Stomach smooth muscle (tissue), 2 donors: ENCODE measurements around the gene CASKIN1.

Experiments used
- H3K27ac ChIP-seq: one replicate; pipeline ENCODE4 v1.7.0; 2013; ENCODE audit warnings: mild to moderate bottlenecking, low read length, inconsistent platforms
- H3K27me3 ChIP-seq, 2 donors: one replicate each; pipeline ENCODE4 v1.7.0; 2013; ENCODE audit warnings: low read length in 2 of 2; ENCODE audit not compliant: insufficient read depth in 2 of 2, control insufficient read depth in 1 of 2
- H3K36me3 ChIP-seq, 2 donors: one replicate each; pipeline ENCODE4 v1.7.0; 2013; ENCODE audit warnings: low read length in 2 of 2; ENCODE audit not compliant: control insufficient read depth in 2 of 2, insufficient read depth in 2 of 2
- H3K4me1 ChIP-seq: one replicate; pipeline ENCODE4 v1.7.0; 2013; ENCODE audit warnings: low read length; ENCODE audit not compliant: control insufficient read depth, insufficient read depth
- H3K4me3 ChIP-seq, 2 donors: one replicate each; pipeline ENCODE4 v1.7.0; 2013; ENCODE audit warnings: low read length in 2 of 2
- H3K9ac ChIP-seq, 2 donors: one replicate each; pipeline ENCODE4 v1.7.0; 2013; ENCODE audit warnings: low read length in 2 of 2, mild to moderate bottlenecking in 1 of 2
- H3K9me3 ChIP-seq, 2 donors: one replicate each; pipeline ENCODE4 v1.7.0; 2013; ENCODE audit warnings: low read length in 2 of 2; ENCODE audit not compliant: control insufficient read depth in 2 of 2
- donor health status: healthy.
- donor health status: Pancreatic carcinoma.

The CASKIN1 gene

DNA sequence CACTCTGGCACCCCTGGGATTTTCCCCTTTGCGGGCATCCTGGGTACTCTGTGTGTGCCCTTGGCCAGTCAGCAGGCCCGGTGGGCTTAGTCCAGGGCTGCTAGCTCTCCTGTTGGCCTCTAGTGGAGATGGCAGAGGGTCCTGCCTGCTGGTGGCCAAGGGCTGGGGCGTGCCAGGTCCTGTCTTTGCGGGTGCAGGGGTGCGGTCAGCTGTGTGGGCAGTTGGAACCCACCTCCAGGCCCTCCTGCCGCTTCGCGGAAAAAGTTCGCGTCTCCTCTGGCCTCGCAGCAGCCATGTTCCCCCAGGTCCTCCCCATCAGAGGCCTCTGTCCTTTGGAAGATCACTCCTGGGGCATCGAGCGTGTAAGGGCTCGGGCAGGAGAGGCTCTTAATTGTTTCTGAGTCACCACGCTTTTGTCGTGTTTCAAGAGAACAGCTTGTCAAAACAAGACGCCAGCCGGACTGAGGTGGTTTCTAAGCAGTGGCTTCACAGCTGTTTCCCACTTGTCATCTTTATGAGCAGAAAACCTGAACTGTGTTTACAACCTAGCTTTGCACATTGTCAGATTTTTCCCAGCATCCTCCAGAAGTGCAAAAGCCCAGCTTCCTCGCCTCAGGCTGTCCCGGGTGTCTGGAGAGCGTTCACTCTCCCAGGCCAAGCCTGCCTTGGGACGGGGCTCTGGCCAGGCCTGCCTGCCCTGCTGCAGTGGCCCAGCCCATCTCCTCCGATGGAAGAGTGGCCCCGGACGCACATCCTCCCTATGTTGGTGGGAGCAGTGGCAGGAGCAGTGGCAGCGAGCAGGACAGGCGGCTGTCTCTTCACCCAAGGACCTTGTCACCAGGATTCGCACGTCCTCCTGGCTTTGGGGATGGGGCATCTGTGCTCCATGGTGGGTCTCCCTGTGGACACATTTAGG lies 34.9 kb upstream of the CASKIN1 start:
- Histone ChIP-seq H3K36me3 (peaks cover 57 to 58% of the 10 kb centered on the region in 2 donors), H3K27me3 (peaks cover 15% of the 10 kb centered on the region in 2 donors), H3K4me1 (peaks cover 6% of the 10 kb centered on the region), H3K4me3 (no peak overlapping the region), H3K9ac (no peak overlapping the region), H3K27ac (no peak overlapping the region), H3K9me3 (no peaks in the 10 kb centered on the region)

- Histone ChIP-seq H3K27ac (no peak overlapping the region), H3K9ac (no peak overlapping the region), H3K27me3 (peaks cover 6 to 10% of the 10 kb centered on the region in 2 donors), H3K9me3 (no peaks in the 10 kb centered on the region), H3K36me3 (peaks cover 54 to 55% of the 10 kb centered on the region in 2 donors), H3K4me1 (peaks cover 7% of the 10 kb centered on the region), H3K4me3 (no peak overlapping the region)
These were observed 34.0 kb upstream of the CASKIN1 start for GRCh38 chr16:2230376-2230775.

- peaks cover 48 to 49% of the 10 kb centered on the region in 2 donors for H3K36me3 ChIP-seq
- H3K27me3 ChIP-seq, result peaks cover 0 to 8% of the 10 kb centered on the region in 2 donors
- H3K9ac ChIP-seq, result no peak overlapping the region
- peaks cover 14% of the 10 kb centered on the region for H3K4me1 ChIP-seq
- no peaks in the 10 kb centered on the region for H3K9me3 ChIP-seq
- H3K4me3 ChIP-seq, result no peak overlapping the region
- no peak overlapping the region for H3K27ac ChIP-seq
These were observed 33.3 kb upstream of the CASKIN1 start for GRCh38 chr16:2229632-2230250.

DNA sequence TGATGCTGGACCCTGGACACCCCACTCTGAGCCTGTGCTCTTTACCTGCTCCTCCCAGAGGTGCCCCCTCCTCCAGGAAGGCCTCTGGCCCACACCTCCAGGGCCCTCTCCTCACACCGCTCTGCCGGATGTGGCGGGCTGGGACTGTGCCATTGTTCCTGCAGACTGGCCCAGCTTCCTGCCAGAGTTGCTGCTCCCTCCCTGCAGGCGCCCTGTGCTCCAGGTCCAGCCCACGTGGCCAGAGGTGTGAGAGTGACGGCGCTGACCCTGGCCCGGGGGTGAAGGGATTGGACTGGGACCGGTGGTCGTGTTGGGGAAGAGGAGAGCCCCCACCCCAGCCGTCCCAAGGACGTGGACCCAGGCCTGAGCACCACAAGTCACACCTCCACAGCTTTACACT lies 32.7 kb upstream of the CASKIN1 start:
- no peak overlapping the region for H3K4me3 ChIP-seq
- peaks cover 43 to 45% of the 10 kb centered on the region in 2 donors for H3K36me3 ChIP-seq
- no peaks in the 10 kb centered on the region for H3K9me3 ChIP-seq
- peaks cover 0 to 8% of the 10 kb centered on the region in 2 donors for H3K27me3 ChIP-seq
- peaks cover 20% of the 10 kb centered on the region for H3K4me1 ChIP-seq
- no peak overlapping the region for H3K9ac ChIP-seq
- H3K27ac ChIP-seq, result no peak overlapping the region

DNA sequence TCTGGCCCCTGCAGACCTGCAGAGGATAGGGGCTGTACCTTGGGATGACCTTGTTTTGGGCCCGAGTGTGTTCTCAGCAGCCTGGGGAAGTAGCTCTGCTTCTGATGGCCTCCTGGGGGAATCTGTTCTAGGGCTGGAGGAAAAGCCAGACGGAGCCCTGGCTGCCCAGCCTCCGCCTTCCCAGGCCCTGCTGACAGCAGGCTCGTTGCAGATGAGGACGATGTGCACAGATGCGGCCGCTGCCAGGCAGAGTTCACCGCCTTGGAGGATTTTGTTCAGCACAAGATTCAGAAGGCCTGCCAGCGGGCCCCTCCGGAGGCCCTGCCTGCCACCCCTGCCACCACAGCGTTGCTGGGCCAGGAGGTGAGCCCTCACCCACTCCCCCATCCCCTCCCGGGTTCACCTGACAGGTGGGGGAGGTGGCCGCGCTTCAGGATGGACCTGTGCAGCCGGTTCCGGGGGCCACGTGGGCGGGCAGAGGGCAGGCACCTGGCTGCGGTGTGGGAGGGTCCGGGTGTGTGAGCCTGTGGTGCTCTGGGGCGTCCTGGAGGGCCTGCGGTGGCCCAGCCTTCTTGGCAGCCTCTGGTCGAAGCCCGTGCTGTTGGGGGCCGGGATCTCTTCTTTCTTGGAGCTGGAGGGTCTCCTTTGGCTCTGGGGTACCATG lies 31.9 kb upstream of the CASKIN1 start:
- Histone ChIP-seq H3K36me3 (peaks cover 38 to 39% of the 10 kb centered on the region in 2 donors), H3K9ac (no peak overlapping the region), H3K4me1 (peaks cover 23% of the 10 kb centered on the region), H3K9me3 (no peaks in the 10 kb centered on the region), H3K27me3 (peaks cover 0 to 6% of the 10 kb centered on the region in 2 donors), H3K27ac (no peak overlapping the region), H3K4me3 (no peak overlapping the region)

GRCh38 chr16:2226918-2227317 lies 30.5 kb upstream of the CASKIN1 start:
- Histone ChIP-seq H3K36me3 (peaks cover 27 to 29% of the 10 kb centered on the region in 2 donors), H3K27me3 (peaks cover 0 to 2% of the 10 kb centered on the region in 2 donors), H3K9me3 (no peaks in the 10 kb centered on the region), H3K4me3 (no peak overlapping the region), H3K27ac (no peak overlapping the region), H3K4me1 (peaks cover 25% of the 10 kb centered on the region), H3K9ac (no peak overlapping the region)

- Histone ChIP-seq H3K27ac (no peak overlapping the region), H3K36me3 (peaks cover 21 to 23% of the 10 kb centered on the region in 2 donors), H3K4me3 (no peak overlapping the region), H3K27me3 (no peaks in the 10 kb centered on the region), H3K9me3 (no peaks in the 10 kb centered on the region), H3K9ac (no peak overlapping the region), H3K4me1 (peaks cover 25% of the 10 kb centered on the region)
These were observed 29.9 kb upstream of the CASKIN1 start for GRCh38 chr16:2226245-2226793.

DNA sequence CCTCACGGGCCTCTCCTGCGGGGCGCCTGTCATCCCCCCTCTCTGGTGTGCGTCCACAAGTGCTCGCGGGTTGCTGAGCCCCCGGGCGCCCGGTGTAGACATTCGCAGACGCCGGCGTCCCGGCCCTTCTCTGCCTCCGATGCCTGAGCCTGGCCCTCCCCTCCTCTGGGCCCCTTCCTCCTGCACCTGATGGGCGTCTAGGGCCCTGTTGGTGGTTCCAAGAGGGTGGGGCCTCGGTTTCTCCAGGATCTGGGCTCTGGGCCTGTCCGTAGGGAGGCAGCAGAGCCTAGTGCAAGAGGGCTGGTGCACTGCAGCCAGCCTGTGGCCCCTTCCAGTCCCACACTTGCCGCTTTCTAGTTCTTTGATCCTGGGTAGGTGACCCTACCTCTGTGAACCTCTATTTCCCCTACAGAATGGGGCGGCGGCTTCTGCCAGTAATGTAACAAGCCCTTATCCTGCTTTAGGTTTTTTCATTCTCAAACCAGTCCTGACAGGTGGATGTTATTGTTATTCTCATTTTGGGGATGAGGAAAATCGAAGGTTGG lies 27.6 kb upstream of the CASKIN1 start:
- H3K4me1 ChIP-seq, result peaks cover 24% of the 10 kb centered on the region

GRCh38 chr16:2223221-2223941 lies 27.0 kb upstream of the CASKIN1 start, which contains the start of gene E4F1:
Gene E4F1, plus strand, starts transcription at chr16:2223591. Its CDS starts 23 bp downstream, at chr16:2223614.
- H3K27ac ChIP-seq, result peak within 1 kb of the TSS; percentile 55
- H3K4me1 ChIP-seq, result peaks cover 23% of the 10 kb centered on the region
- H3K9ac ChIP-seq, result peak within 1 kb of the TSS; percentile 83 to 87
- peak within 1 kb of the TSS; percentile 85 to 88 for H3K4me3 ChIP-seq
- H3K36me3 ChIP-seq, result peaks cover 4 to 5% of the 10 kb centered on the region in 2 donors
- no peaks in the 10 kb centered on the region for H3K27me3 ChIP-seq
- no peaks in the 10 kb centered on the region for H3K9me3 ChIP-seq

More for the DNA sequence above, 27.6 kb upstream of the CASKIN1 start:
- Histone ChIP-seq H3K27ac (peak overlapping the region; percentile 55), H3K27me3 (no peaks in the 10 kb centered on the region), H3K9me3 (no peaks in the 10 kb centered on the region), H3K36me3 (peaks cover 9 to 10% of the 10 kb centered on the region in 2 donors), H3K9ac (peak overlapping the region; percentile 83 to 87), H3K4me3 (peak overlapping the region; percentile 85 to 88)
